ENCODE results near the gene TEX10.

Gene TEX10

GRCh38 chr9:100364013-100364412 is 11.3 kb upstream of the TEX10 start:
- TF ChIP-seq CTCF (conservative IDR thresholded peaks at IDR 0.05), result no peak
- no peak overlapping the region for H3K27ac ChIP-seq

- TF ChIP-seq CTCF (conservative IDR thresholded peaks at IDR 0.05), result no peak
- no peak overlapping the region for H3K27ac ChIP-seq
These were observed 6.3 kb upstream of the TEX10 start for GRCh38 chr9:100359057-100359456.

- no peak for TF ChIP-seq CTCF (conservative IDR thresholded peaks at IDR 0.05)
- no peak overlapping the region for H3K27ac ChIP-seq
These were observed 4.8 kb upstream of the TEX10 start for GRCh38 chr9:100357501-100357900.

- no peak for TF ChIP-seq CTCF (conservative IDR thresholded peaks at IDR 0.05)
- H3K27ac ChIP-seq, result no peak overlapping the region
These were observed 2.8 kb upstream of the TEX10 start for GRCh38 chr9:100355561-100355960.

- no peak for TF ChIP-seq CTCF (conservative IDR thresholded peaks at IDR 0.05)
- H3K27ac ChIP-seq, result no peak overlapping the region
These were observed 1.5 kb upstream of the TEX10 start for GRCh38 chr9:100354121-100354800.

- peak overlapping the region; percentile 89 for H3K27ac ChIP-seq
- TF ChIP-seq CTCF (conservative IDR thresholded peaks at IDR 0.05), result no peak
These were observed 478 bp downstream of the TEX10 start for GRCh38 chr9:100352201-100352726.

GRCh38 chr9:100351508-100351907 is 1.2 kb downstream of the TEX10 start:
- peak overlapping the region; percentile 89; the same call in 1 of the 2 replicates for H3K27ac ChIP-seq
- no peak for TF ChIP-seq CTCF (conservative IDR thresholded peaks at IDR 0.05)
